Uterus (tissue), 2 donors: Measurements from ENCODE around the gene XYLT2.

Source experiments
- POLR2A ChIP-seq, 2 donors: fragments of 450-650 bp; IDR thresholded peaks; one replicate each; pipeline ENCODE4 v1.6.1; 2016; ENCODE audit warnings: antibody characterized with exemption in 2 of 2, mild to moderate bottlenecking in 1 of 2, moderate library complexity in 1 of 2
- TF ChIP-seq, protein P1 (sequence below), 4 experiments: fragments of 200-600 bp in 2 of 4; fragments of 450-650 bp in 2 of 4; sonication (generic) in 2 of 4; IDR thresholded peaks; one replicate each; pipeline ENCODE4 v1.5.1; 2016 to 2019; ENCODE audit warnings: antibody characterized with exemption in 4 of 4, mild to moderate bottlenecking in 2 of 4, moderate library complexity in 1 of 4

DNA sequence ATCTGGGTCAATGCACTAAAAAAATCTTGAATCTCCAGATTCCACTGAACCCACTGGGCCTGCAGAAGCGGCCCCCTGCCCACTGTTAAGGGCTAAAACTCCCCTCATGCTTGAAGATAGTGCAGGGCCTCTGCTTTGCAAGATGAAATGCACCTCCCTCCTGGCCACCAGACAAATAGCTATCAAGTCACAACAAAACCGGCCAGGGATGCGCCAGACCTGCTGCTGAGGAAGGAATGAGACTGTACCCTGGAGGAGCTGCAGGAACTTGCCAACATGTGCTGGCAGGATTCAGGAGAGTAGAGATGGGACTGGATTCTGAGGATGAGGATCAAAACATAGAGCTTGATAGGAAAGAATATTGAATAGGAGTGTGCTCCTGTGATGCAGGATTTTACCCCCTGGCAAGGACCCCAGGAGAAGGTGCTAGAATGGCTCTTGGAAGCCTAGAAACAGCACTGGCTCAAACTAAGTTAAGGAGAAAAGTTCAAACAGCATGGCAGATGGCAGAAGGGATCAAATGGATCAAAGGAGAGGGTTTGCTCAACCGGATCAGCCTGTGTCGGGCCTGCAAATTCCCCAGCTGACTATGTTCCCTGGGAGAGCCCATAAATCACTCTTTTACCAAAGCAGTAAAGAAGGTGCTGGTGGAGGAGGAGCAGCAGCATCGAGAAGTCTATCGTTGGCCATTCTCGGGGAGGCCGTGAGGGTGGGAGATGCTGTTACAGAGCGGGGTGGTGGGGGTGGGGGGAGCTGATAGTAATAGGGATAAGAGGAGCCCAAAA is 27.2 kb upstream of the XYLT2 start:
- TF ChIP-seq, protein P1, sequence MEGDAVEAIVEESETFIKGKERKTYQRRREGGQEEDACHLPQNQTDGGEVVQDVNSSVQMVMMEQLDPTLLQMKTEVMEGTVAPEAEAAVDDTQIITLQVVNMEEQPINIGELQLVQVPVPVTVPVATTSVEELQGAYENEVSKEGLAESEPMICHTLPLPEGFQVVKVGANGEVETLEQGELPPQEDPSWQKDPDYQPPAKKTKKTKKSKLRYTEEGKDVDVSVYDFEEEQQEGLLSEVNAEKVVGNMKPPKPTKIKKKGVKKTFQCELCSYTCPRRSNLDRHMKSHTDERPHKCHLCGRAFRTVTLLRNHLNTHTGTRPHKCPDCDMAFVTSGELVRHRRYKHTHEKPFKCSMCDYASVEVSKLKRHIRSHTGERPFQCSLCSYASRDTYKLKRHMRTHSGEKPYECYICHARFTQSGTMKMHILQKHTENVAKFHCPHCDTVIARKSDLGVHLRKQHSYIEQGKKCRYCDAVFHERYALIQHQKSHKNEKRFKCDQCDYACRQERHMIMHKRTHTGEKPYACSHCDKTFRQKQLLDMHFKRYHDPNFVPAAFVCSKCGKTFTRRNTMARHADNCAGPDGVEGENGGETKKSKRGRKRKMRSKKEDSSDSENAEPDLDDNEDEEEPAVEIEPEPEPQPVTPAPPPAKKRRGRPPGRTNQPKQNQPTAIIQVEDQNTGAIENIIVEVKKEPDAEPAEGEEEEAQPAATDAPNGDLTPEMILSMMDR (IDR thresholded peaks at IDR 0.05), result no peak
- TF ChIP-seq POLR2A (IDR thresholded peaks at IDR 0.05), result no peak
